Endothelial cell (in vitro differentiated cells): ENCODE data around the gene ATP6V0D1. TPM values are rescaled to one million over a fixed set of nuclear protein-coding genes. Genes with fewer than 3 reads are reported as not detected.
"Not testable (repeated sequence)": the region's sequence is repeated elsewhere in the genome, so short reads cannot be mapped to it uniquely, and the experiment has no call there.

Experiments
- DNase-seq: peaks from one replicate; pipeline ENCODE4 v3.0.0; 2021; ENCODE audit warnings: low spot score
- H3K27ac Mint-ChIP-seq: one replicate; pipeline ENCODE4 v1.8.0; 2021; ENCODE audit warnings: mixed read lengths, inconsistent platforms; ENCODE audit not compliant: unreplicated experiment
- H3K27me3 Mint-ChIP-seq: one replicate; pipeline ENCODE4 v1.8.0; 2021; ENCODE audit warnings: mild to moderate bottlenecking, moderate library complexity, mixed read lengths, inconsistent platforms; ENCODE audit not compliant: unreplicated experiment
- H3K36me3 Mint-ChIP-seq: one replicate; pipeline ENCODE4 v1.8.0; 2021; ENCODE audit warnings: mild to moderate bottlenecking, low read depth, mixed read lengths, inconsistent platforms; ENCODE audit not compliant: unreplicated experiment
- H3K4me1 Mint-ChIP-seq: one replicate; pipeline ENCODE4 v1.8.0; 2021; ENCODE audit warnings: mild to moderate bottlenecking, mixed read lengths, inconsistent platforms; ENCODE audit not compliant: unreplicated experiment
- H3K4me3 Mint-ChIP-seq: one replicate; pipeline ENCODE4 v1.8.0; 2021; ENCODE audit warnings: mild to moderate bottlenecking, mixed read lengths, inconsistent platforms; ENCODE audit not compliant: unreplicated experiment
- H3K9me3 Mint-ChIP-seq: one replicate; pipeline ENCODE4 v1.8.0; 2021; ENCODE audit warnings: mixed read lengths, inconsistent platforms; ENCODE audit not compliant: unreplicated experiment
- total RNA-seq: library from RNA; stranded (reverse); fragmentation: NEBNext Ultra II Directional; extraction: Animal tissue kit (Norgen Biotek cat#: 25700); gene quantifications from one replicate; pipeline ENCODE4 v1.2.1, GENCODE V29; 2021; ENCODE audit not compliant: unreplicated experiment
- TF ChIP-seq, protein P1 (sequence below): fragments of 200-600 bp; sonication (generic); IDR thresholded peaks from one replicate; pipeline ENCODE4 v1.5.0; 2021; ENCODE audit warnings: antibody characterized with exemption; ENCODE audit not compliant: unreplicated experiment

ATP6V0D1 gene
- total RNA-seq, 1 donor from 2014 or later: 107 TPM

DNA sequence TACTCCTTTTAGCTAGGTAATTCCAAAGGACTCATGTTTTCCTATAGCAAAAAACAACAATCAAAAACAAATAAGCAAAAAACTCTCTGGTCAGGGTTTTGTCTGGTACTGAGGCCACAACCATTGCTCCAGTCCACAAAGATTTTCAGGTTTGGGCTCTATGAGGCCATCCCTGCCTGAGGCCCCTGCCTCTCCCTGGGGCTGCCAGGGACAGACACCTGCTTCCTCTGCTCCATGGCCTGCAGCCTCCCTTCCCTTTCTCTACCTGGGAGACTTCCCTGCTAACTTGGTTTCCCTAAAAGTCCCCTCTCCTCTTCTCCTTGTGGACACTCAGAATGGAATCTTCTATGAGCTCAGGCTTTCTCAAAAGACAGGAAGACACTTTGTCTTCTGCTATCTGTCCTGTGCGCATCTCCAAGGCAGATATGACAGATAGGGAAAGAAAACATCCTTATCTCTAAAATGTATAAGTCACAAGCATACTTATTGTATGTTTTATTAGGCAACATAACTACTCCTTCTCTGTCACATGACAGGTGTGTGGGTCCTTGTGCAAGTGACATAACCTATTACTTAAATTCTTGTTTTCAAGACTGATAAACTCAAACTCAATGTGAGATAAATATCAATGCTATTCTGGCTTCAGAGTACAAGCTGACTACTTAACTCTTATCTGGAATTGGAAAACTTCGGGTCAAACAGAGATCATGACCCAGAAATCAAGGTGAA, 63.5 kb downstream of the ATP6V0D1 start:
- Mint-ChIP-seq H3K4me1 (peaks cover 12% of the 10 kb centered on the region), H3K36me3 (peaks cover 9% of the 10 kb centered on the region), H3K27me3 (peaks cover 1% of the 10 kb centered on the region), H3K4me3 (peak overlapping the region; percentile 50), H3K9me3 (no peaks in the 10 kb centered on the region), H3K27ac (no peak overlapping the region)
- TF ChIP-seq, protein P1, sequence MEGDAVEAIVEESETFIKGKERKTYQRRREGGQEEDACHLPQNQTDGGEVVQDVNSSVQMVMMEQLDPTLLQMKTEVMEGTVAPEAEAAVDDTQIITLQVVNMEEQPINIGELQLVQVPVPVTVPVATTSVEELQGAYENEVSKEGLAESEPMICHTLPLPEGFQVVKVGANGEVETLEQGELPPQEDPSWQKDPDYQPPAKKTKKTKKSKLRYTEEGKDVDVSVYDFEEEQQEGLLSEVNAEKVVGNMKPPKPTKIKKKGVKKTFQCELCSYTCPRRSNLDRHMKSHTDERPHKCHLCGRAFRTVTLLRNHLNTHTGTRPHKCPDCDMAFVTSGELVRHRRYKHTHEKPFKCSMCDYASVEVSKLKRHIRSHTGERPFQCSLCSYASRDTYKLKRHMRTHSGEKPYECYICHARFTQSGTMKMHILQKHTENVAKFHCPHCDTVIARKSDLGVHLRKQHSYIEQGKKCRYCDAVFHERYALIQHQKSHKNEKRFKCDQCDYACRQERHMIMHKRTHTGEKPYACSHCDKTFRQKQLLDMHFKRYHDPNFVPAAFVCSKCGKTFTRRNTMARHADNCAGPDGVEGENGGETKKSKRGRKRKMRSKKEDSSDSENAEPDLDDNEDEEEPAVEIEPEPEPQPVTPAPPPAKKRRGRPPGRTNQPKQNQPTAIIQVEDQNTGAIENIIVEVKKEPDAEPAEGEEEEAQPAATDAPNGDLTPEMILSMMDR: no peak
- no peak for DNase-seq

DNA sequence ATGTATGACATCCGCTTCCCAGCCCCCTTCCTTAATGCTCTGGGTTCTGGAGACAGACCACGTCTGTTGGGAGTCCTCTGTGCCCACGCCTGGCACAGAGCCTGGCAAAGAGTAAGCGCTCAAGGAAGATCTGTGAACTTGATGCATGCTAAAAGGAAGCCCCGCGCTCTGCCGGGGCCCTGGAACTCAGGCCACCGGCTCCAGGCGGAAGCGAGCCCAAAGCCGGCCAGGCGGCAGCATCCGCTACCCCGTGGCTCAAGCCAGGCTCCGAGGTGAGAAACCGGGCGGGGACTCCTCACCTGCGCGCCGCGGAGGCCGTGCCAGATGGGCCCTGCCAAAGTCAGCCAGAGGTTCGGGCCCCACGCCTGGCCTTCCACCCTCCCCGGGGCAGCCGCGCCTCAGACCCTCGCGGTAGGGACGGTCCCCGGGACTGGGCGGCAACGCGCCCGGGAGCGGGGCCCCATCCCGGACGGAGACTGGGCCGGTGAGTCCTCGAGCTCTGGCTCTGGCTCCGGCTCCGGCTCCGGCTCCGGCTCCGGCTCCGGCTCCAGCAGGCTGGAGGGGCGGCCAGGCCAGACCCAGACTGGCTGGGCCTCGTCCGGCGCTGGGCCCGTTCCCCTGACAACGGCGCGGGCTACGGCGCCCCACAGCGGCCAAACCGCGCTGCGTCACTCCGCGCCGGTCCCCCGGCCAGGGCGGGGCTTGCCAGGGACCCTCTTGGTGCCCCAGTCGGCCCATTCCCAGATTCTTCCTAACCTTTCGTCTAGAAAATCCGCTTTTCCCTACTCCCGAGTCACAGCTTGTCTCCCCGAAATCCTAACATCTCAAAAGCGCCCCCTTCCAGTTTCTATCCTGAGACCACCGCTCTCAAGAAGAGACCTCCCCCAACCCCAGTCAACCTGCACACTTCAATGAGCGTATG, 64.8 kb downstream of the ATP6V0D1 start, which contains the start of gene ZDHHC1:
TSS of gene ZDHHC1 (minus strand) at position 606 of the 922 bp plus-strand sequence. CDS start 8,702 bp downstream, outside the sequence.
- peaks cover 12% of the 10 kb centered on the region for H3K4me1 Mint-ChIP-seq
- H3K27me3 Mint-ChIP-seq: peaks cover 1% of the 10 kb centered on the region
- peak; percentile 86 for DNase-seq
- H3K4me3 Mint-ChIP-seq: peak within 1 kb of the TSS; percentile 91
- H3K27ac Mint-ChIP-seq: peak within 1 kb of the TSS; percentile 76
- TF ChIP-seq, protein P1: no peak
- H3K9me3 Mint-ChIP-seq: no peaks in the 10 kb centered on the region
- peaks cover 9% of the 10 kb centered on the region for H3K36me3 Mint-ChIP-seq

DNA sequence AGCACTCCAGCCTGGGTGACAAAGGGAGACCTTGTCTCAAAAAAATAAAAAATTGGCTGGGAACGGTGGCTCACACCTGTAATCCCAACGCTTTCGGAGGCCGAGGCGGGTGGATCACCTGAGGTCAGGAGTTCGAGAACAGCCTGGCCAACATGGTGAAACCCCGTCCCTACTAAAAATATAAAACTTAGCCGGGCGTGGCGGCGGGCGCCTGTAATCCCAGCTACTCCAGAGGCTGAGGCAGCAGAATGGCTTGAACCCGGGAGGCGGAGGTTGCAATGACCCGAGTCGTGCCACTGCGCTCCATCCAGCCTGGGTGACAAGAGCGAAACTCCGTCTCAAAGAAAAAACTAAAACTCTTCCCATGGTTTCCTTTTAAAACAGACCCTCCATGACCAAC, 65.5 kb downstream of the ATP6V0D1 start:
- Mint-ChIP-seq H3K27ac (peak overlapping the region; percentile 76), H3K4me1 (peaks cover 12% of the 10 kb centered on the region), H3K4me3 (peak overlapping the region; percentile 91)
- H3K36me3 Mint-ChIP-seq, DNase-seq, H3K27me3 Mint-ChIP-seq, H3K9me3 Mint-ChIP-seq: not testable (repeated sequence)

DNA sequence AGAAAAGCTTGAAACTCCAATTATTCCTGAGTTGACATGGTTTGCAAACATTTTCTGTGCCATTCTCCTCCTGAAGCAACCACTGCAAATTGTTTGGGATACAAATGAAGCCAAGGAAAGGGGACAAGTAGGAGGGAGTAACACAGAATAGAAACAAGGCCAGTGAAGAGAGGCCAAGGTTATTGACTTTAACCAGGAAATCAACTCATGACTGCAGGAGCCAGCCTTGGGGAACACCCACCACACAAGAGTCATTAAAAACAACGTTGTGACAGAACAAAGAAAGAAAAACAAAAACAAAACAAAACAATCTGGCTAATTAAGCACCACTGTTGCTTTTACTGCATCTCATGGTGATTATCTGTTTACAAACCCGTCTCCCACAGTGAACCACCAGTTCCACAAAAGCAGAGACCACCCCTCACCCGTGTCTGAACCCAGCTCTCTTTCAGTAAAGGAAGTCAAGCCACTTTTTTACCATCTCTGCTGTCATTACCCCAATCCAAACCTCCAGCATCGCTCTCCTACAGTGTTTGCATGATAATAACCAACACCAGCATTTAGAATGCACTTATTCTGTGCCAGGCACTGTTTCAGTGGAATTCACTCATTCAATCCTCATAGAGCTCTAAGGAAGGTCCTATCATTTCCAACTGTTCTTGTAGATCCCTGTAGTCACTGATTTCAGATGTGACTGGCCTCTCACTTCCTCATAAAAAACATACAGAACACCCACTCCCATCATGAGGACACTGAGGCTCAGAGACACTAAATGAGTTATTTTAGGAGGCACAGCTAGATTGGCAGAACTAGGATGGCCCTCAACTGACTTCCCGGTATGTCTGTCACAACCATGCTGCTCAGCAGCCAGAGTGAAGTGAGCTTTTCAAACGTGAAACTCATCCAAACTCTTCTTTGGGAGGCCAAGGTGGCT, 66.7 kb downstream of the ATP6V0D1 start:
- Mint-ChIP-seq H3K36me3 (peaks cover 9% of the 10 kb centered on the region), H3K9me3 (no peaks in the 10 kb centered on the region), H3K27me3 (no peaks in the 10 kb centered on the region), H3K27ac (no peak overlapping the region), H3K4me1 (peaks cover 12% of the 10 kb centered on the region), H3K4me3 (peak overlapping the region; percentile 8)
- TF ChIP-seq, protein P1: no peak
- no peak for DNase-seq

- TF ChIP-seq, protein P1: no peak
- Mint-ChIP-seq H3K4me1 (peaks cover 12% of the 10 kb centered on the region), H3K4me3 (no peak overlapping the region), H3K9me3 (no peaks in the 10 kb centered on the region), H3K36me3 (peaks cover 15% of the 10 kb centered on the region), H3K27me3 (peaks cover 4% of the 10 kb centered on the region), H3K27ac (no peak overlapping the region)
- DNase-seq: no peak
These were observed 68.7 kb downstream of the ATP6V0D1 start for GRCh38 chr16:67412294-67412693.
